Loucy (cell line): Measurements from ENCODE around the gene RGPD4.

Experiments
- CTCF ChIP-seq: fragments of 200-600 bp; sonication (generic); conservative IDR thresholded peaks from 2 replicates; pipeline ENCODE4 v1.5.1; 2014; ENCODE audit warnings: mild to moderate bottlenecking, antibody characterized with exemption, low read length
- EZH2phosphoT487 ChIP-seq: fragments of 200-600 bp; IDR thresholded peaks from 2 replicates; pipeline ENCODE4 v1.6.1; 2018; ENCODE audit warnings: antibody characterized with exemption, mild to moderate bottlenecking, moderate library complexity, borderline replicate concordance

DNA sequence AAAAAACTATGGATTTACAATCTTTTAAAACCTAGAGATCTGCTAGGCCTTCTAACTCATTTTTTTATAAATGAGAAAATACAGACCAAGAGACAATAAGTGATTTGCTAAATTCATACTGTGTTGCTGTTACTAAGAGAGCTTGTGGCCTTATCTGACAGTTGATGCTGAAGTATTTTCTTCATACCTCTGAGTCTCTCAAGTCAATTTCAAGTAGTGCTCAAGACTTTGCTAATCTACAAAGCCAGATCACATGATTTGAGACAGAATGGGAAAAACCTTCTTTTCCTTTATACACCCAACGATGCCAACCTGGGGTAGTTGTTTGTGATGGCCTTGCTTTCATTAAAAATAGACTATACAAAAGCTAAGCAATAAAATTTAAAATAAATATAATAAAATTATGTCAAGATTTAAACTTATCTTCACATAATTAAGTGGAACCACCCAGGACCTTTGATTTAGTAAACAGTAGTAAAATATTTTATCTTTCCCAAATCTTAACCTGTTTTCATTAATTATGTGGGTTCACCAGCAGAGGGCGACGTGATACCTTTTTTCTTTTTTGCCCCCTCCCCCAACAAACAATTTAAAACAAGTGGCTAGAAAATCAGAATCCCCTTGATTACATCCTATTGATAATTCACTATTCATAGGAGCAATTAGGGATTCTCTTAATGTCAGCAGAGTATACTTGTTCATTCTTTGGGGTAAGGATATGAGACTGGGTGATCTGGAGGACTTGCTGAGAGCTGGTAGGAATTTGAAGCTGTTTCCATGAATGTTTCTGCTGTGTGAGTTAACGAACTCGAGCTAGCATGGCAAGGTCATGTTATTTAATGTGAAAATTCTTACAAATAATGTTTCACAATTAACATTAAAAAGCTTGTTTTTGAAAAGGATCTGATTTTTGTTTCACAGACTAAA lies 110.0 kb downstream of the RGPD4 start:
- TF ChIP-seq CTCF: peak; percentile 91
- TF ChIP-seq EZH2phosphoT487: no peak
